ENCODE results near the gene POF1B.

GRCh38 chrX:85381602-85382001 is 2.1 kb upstream of the POF1B start:
- TF ChIP-seq, protein P1, sequence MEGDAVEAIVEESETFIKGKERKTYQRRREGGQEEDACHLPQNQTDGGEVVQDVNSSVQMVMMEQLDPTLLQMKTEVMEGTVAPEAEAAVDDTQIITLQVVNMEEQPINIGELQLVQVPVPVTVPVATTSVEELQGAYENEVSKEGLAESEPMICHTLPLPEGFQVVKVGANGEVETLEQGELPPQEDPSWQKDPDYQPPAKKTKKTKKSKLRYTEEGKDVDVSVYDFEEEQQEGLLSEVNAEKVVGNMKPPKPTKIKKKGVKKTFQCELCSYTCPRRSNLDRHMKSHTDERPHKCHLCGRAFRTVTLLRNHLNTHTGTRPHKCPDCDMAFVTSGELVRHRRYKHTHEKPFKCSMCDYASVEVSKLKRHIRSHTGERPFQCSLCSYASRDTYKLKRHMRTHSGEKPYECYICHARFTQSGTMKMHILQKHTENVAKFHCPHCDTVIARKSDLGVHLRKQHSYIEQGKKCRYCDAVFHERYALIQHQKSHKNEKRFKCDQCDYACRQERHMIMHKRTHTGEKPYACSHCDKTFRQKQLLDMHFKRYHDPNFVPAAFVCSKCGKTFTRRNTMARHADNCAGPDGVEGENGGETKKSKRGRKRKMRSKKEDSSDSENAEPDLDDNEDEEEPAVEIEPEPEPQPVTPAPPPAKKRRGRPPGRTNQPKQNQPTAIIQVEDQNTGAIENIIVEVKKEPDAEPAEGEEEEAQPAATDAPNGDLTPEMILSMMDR (optimal IDR thresholded peaks at IDR 0.05 in 1 of 3, IDR thresholded peaks at IDR 0.05 in 1 of 3, conservative IDR thresholded peaks at IDR 0.05 in 1 of 3; ENCODE audit: extremely low read depth in 1 of 3, insufficient read depth in 2 of 3, low read length in 3 of 3): no peak
- TF ChIP-seq EZH2 (IDR thresholded peaks at IDR 0.05; ENCODE audit: low read length): no peak

Data from keratinocyte (primary cell).